HepG2 (cell line): ENCODE results near the gene INTS7. TPM values are rescaled to one million over a fixed set of nuclear protein-coding genes. Genes with fewer than 3 reads are reported as not detected.

Experiments used
- ATAC-seq: fragments of 200-7000 bp; cut with Tn5 transposase; 3 replicates; pipeline ENCODE4 v1.9.1; 2020; ENCODE audit warnings: mild to moderate bottlenecking, moderate library complexity
- BruUV-seq: library from RNA; stranded (reverse); fragments of 400-500 nt; replicated peaks from 2 replicates; lab custom pipeline; 2021; lab: Mats Ljungman, UMichigan
- CTCF ChIA-PET: fragments of 300-600 bp; formaldehyde crosslinking; extraction: SDS; loops from one replicate; lab custom pipeline; 2021; ENCODE audit warnings: low total read pairs, inconsistent platforms, low intra/inter-chr PET ratio; lab: Yijun Ruan, JAX
- POLR2A ChIA-PET: fragments of 350-600 bp; sonication (Branson Sonifier 250); formaldehyde crosslinking; loops from one replicate; lab custom pipeline; 2020; ENCODE audit warnings: antibody characterized with exemption, inconsistent platforms; lab: Yijun Ruan, JAX
- DNase-seq: peaks from one replicate; pipeline ENCODE4 v3.0.0-alpha.2; 2015; ENCODE audit warnings: low spot score
- FAIRE-seq: peaks from 3 replicates; lab custom pipeline; 2011; peaks lifted over from hg19 to GRCh38; lab: Jason Lieb, UNC
- H2AFZ ChIP-seq: one replicate; pipeline ENCODE4 v1.6.1; 2011; ENCODE audit warnings: low read length, inconsistent platforms
- H3K27ac ChIP-seq: fragments of 300-600 bp; 3 replicates; pipeline ENCODE4 v1.8.0; 2011; ENCODE audit warnings: mixed run types, mild to moderate bottlenecking, mixed read lengths, low read length, inconsistent platforms; ENCODE audit not compliant: insufficient read depth; ENCODE audit errors: extremely low read length
- H3K27me3 ChIP-seq, 2 experiments: fragments of 200-600 bp in 1 of 2; 2 replicates in 1 of 2; 3 replicates in 1 of 2; pipeline versions ENCODE4 v1.6.0 to v1.8.0; 2011; ENCODE audit warnings: low read length in 2 of 2, mild to moderate bottlenecking in 2 of 2, moderate library complexity in 2 of 2, inconsistent platforms in 1 of 2; ENCODE audit not compliant: insufficient read depth in 2 of 2, control insufficient read depth in 1 of 2
- H3K36me3 ChIP-seq, 2 experiments: fragments of 200-600 bp in 1 of 2; replicated peaks in 1 of 2; 2 replicates in 1 of 2; 3 replicates in 1 of 2; pipeline versions ENCODE4 v1.5.1 to v1.8.0; 2011; ENCODE audit warnings: low read length in 2 of 2, inconsistent platforms in 1 of 2; ENCODE audit not compliant: insufficient read depth in 2 of 2, control insufficient read depth in 1 of 2
- H3K4me1 ChIP-seq: 2 replicates; pipeline ENCODE4 v1.5.1; 2012; ENCODE audit warnings: low read length, inconsistent platforms; ENCODE audit not compliant: insufficient read depth
- H3K4me2 ChIP-seq: 2 replicates; pipeline ENCODE4 v1.6.0; 2011; ENCODE audit warnings: low read depth, low read length, inconsistent platforms
- H3K4me3 ChIP-seq, 3 experiments: fragments of 200-600 bp in 1 of 3; sonication (generic), shearing (Covaris generic) in 1 of 3; replicated peaks in 1 of 3; 2 replicates each; pipeline ENCODE4 v1.5.1; 2011 to 2016; ENCODE audit warnings: low read length in 3 of 3, inconsistent platforms in 2 of 3, low read depth in 2 of 3, mild to moderate bottlenecking in 2 of 3, control low read depth in 1 of 3, mixed read lengths in 1 of 3; ENCODE audit not compliant: insufficient read depth in 1 of 3
- H3K79me2 ChIP-seq: one replicate; pipeline ENCODE4 v1.6.1; 2011; ENCODE audit warnings: low read length, inconsistent platforms; ENCODE audit not compliant: insufficient read depth
- H3K9ac ChIP-seq: 2 replicates; pipeline ENCODE4 v1.6.0; 2011; ENCODE audit warnings: mild to moderate bottlenecking, low read depth, low read length, inconsistent platforms; ENCODE audit not compliant: insufficient read depth
- H3K9me3 ChIP-seq: 2 replicates; pipeline ENCODE4 v1.5.1; 2012; ENCODE audit warnings: mild to moderate bottlenecking, low read length
- H4K20me1 ChIP-seq: 2 replicates; pipeline ENCODE4 v1.6.0; 2011; ENCODE audit warnings: inconsistent platforms, mild to moderate bottlenecking, low read length, moderate library complexity; ENCODE audit not compliant: insufficient read depth
- CHCHD3 ChIP-seq: sonication (generic); formaldehyde crosslinking; IDR thresholded peaks from 2 replicates; pipeline ENCODE4 v1.8.0; 2022; ENCODE audit warnings: mild to moderate bottlenecking, missing genetic modification reagents, moderate library complexity
- GLMP ChIP-seq: sonication (generic); formaldehyde crosslinking; IDR thresholded peaks from 2 replicates; pipeline ENCODE4 v1.9.0; 2021; ENCODE audit warnings: missing genetic modification reagents, mild to moderate bottlenecking, borderline replicate concordance
- HNF4G ChIP-seq, 2 experiments: sonication (generic) in 1 of 2; formaldehyde crosslinking in 1 of 2; IDR thresholded peaks; 2 replicates each; pipeline versions ENCODE4 v1.4.0 to v1.6.1; 2011 to 2020; ENCODE audit warnings: borderline replicate concordance in 2 of 2, low read depth in 2 of 2, mild to moderate bottlenecking in 2 of 2, low read length in 1 of 2, missing genetic modification reagents in 1 of 2, moderate library complexity in 1 of 2
- HNRNPL ChIP-seq: fragments of 200-400 bp; formaldehyde crosslinking; IDR thresholded peaks from 2 replicates; pipeline ENCODE4 v1.6.1; 2017; ENCODE audit warnings: mild to moderate bottlenecking, low read depth, low read length
- JUNB ChIP-seq: sonication (generic); formaldehyde crosslinking; IDR thresholded peaks from 2 replicates; pipeline ENCODE4 v1.8.0; 2022; ENCODE audit warnings: missing genetic modification reagents, mild to moderate bottlenecking, borderline replicate concordance
- MATR3 ChIP-seq: sonication (generic); formaldehyde crosslinking; IDR thresholded peaks from 2 replicates; pipeline ENCODE4 v1.4.0; 2020; ENCODE audit warnings: missing genetic modification reagents
- NONO ChIP-seq, 2 experiments: fragments of 450-650 bp in 1 of 2; sonication (generic) in 1 of 2; formaldehyde crosslinking in 1 of 2; IDR thresholded peaks in 1 of 2; conservative IDR thresholded peaks in 1 of 2; 2 replicates each; pipeline versions ENCODE4 v1.6.1 to v1.8.0; 2017 to 2022; ENCODE audit warnings: mild to moderate bottlenecking in 1 of 2, missing genetic modification reagents in 1 of 2, moderate library complexity in 1 of 2
- POLR2A ChIP-seq, 2 experiments: IDR thresholded peaks; 2 replicates each; pipeline ENCODE4 v1.6.1; 2011; ENCODE audit warnings: low read depth in 2 of 2, low read length in 2 of 2, mild to moderate bottlenecking in 1 of 2, moderate library complexity in 1 of 2; ENCODE audit not compliant: insufficient read depth in 1 of 2
- RFX5 ChIP-seq: IDR thresholded peaks from 2 replicates; pipeline ENCODE4 v1.6.1; 2011; ENCODE audit warnings: low read depth, low read length, improper control_type of control experiment
- SAP130 ChIP-seq: IDR thresholded peaks from 2 replicates; pipeline ENCODE4 v1.6.1; 2016; ENCODE audit warnings: low read depth
- SP140L ChIP-seq: sonication (generic); formaldehyde crosslinking; IDR thresholded peaks from 2 replicates; pipeline ENCODE4 v1.4.0; 2020; ENCODE audit warnings: missing genetic modification reagents, borderline replicate concordance
- ZFYVE20 ChIP-seq: sonication (generic); formaldehyde crosslinking; IDR thresholded peaks from 2 replicates; pipeline ENCODE4 v1.8.0; 2023; ENCODE audit warnings: low read depth, mild to moderate bottlenecking, moderate library complexity, missing genetic modification reagents, borderline replicate concordance
- ZNF264 ChIP-seq: sonication (generic); formaldehyde crosslinking; IDR thresholded peaks from 2 replicates; pipeline ENCODE4 v1.4.0; 2020; ENCODE audit warnings: missing genetic modification reagents
- ZNF333 ChIP-seq: sonication (generic); formaldehyde crosslinking; IDR thresholded peaks from 2 replicates; pipeline ENCODE4 v1.4.0; 2020; ENCODE audit warnings: mild to moderate bottlenecking, missing genetic modification reagents, borderline replicate concordance
- ZNF644 ChIP-seq: IDR thresholded peaks from 2 replicates; pipeline ENCODE4 v1.6.1; 2016; ENCODE audit warnings: low read depth
- WGBS: methylation state at CpG from one replicate; pipeline ENCODE4 v1.1.6; 2017; ENCODE audit warnings: low lambda C conversion rate; 5-methylcytosine and 5-hydroxymethylcytosine counted together
- in situ Hi-C: cut with HindIII; loops from 2 replicates; pipeline ENCODE4 v1.10.0; 2017; ENCODE audit warnings: low pct_unique_long_range_greater_than_20kb; ENCODE audit not compliant: extremely low pct_ligation_motif_present
- intact Hi-C: fragments of 100-400 bp; cut with micrococcal nuclease; formaldehyde crosslinking; loops from one replicate; pipeline ENCODE4 v1.10.0; 2022; ENCODE audit not compliant: unreplicated experiment
- polyA plus RNA-seq, 8 experiments: library from polyadenylated mRNA; depleted of rRNA in 3 of 8; stranded (reverse) in 7 of 8; unstranded in 1 of 8; fragments of >200 nt; fragmentation: Illumina TruSeq in 4 of 8; extraction: Trizol in 4 of 8; gene quantifications; 2 replicates each; pipeline versions ENCODE4 v1.2.1 to v1.2.3, GENCODE V29; 2011 to 2016; ENCODE audit warnings: low read depth in 4 of 8, missing spikeins in 1 of 8, mixed read lengths in 1 of 8; ENCODE audit not compliant: insufficient read depth in 1 of 8
- total RNA-seq, 5 experiments: library from RNA; depleted of rRNA; stranded (reverse); fragments of >200 nt; fragmentation: Illumina TruSeq; extraction: Trizol; gene quantifications; 2 replicates each; pipeline ENCODE4 v1.2.3, GENCODE V29; 2016; ENCODE audit warnings: low read depth in 1 of 5

Gene INTS7
- total and polyA plus RNA-seq, 2 of the 13 experiments (the other 11 are each of a cell fraction or from before 2014, with no cell fraction given): 18.3 to 22.4 TPM

GRCh38 chr1:212037900-212038299, 2.5 kb upstream of the INTS7 start:
- H2AFZ ChIP-seq: no peak overlapping the region
- ATAC-seq (no peak), FAIRE-seq (no peak), DNase-seq (peak; percentile 28)
- no peak overlapping the region; the same call in 1 of the 2 replicates for H3K9ac ChIP-seq
- peak overlapping the region in 1 of 3 experiments; percentile 81; a peak in 2 of 6 replicates for H3K4me3 ChIP-seq
- no TSS peak for BruUV-seq
- H3K4me1 ChIP-seq: peaks cover 49% of the 10 kb centered on the region
- intact Hi-C loops: no loop called here
- no peak overlapping the region for H3K27ac ChIP-seq
- H3K27me3 ChIP-seq: no peaks in the 10 kb centered on the region; a peak in 1 of 5 replicates
- ChIA-PET CTCF (no interaction called here), POLR2A (no interaction called here)
- no peaks in the 10 kb centered on the region for H3K9me3 ChIP-seq
- H4K20me1 ChIP-seq: no peaks in the 10 kb centered on the region; the same call in 1 of the 2 replicates
- in situ Hi-C loops: loop anchor here (5.0 kb wide), 1 partner anchor 341 kb away; no protein-coding TSS in a partner anchor
- WGBS: 81% methylated on average over 3 of the region's 3 CpGs
- H3K79me2 ChIP-seq: peaks cover 84% of the 10 kb centered on the region
- TF ChIP-seq SAP130 (CRISPR knock-in tag) (0 out of 2 replicates have a peak, but pooled peaks have one; percentile 32), RFX5 (no peak), JUNB (CRISPR knock-in tag) (no peak)
- H3K36me3 ChIP-seq: peaks cover 0 to 2% of the 10 kb centered on the region in 2 experiments; a peak in 2 of 5 replicates
- H3K4me2 ChIP-seq: peak overlapping the region; percentile 66

GRCh38 chr1:212035835-212036605, 663 bp upstream of the INTS7 start:
- DNase-seq (no peak), ATAC-seq (peak; percentile 16)
- H3K9ac ChIP-seq: peak overlapping the region; percentile 80
- no peak for TF ChIP-seq NONO (IDR thresholded peaks at IDR 0.05)
- no peak for TF ChIP-seq NONO (CRISPR knock-in tag; conservative IDR thresholded peaks at IDR 0.05)
- TF ChIP-seq HNF4G (IDR thresholded peaks at IDR 0.05; ENCODE audit: borderline replicate concordance, low read depth, low read length): no peak
- no peak for TF ChIP-seq HNF4G (CRISPR knock-in tag; IDR thresholded peaks at IDR 0.05; ENCODE audit: borderline replicate concordance, low read depth)
- TF ChIP-seq CHCHD3 (CRISPR knock-in tag): no peak
- TF ChIP-seq SP140L (CRISPR knock-in tag): no peak
- TF ChIP-seq ZFYVE20 (CRISPR knock-in tag): 0 out of 2 replicates have a peak, but pooled peaks have one; percentile 4
- 0 out of 2 replicates have a peak, but pooled peaks have one; percentile 18 for TF ChIP-seq ZNF333
- no peak for TF ChIP-seq ZNF264 (CRISPR knock-in tag)
- TF ChIP-seq MATR3 (CRISPR knock-in tag): no peak
- TF ChIP-seq POLR2A (IDR thresholded peaks at IDR 0.05; ENCODE audit: insufficient read depth in 1 of 2, low read depth in 2 of 2, low read length in 2 of 2): no peak
- TF ChIP-seq ZNF644 (CRISPR knock-in tag): no peak
- no peak for TF ChIP-seq GLMP (CRISPR knock-in tag)
- no peak for TF ChIP-seq HNRNPL

More at GRCh38 chr1:212035835-212036605, 663 bp upstream of the INTS7 start:
- H3K27me3 ChIP-seq: no peaks in the 10 kb centered on the region; a peak in 1 of 5 replicates
- no peaks in the 10 kb centered on the region for H3K9me3 ChIP-seq
- H3K4me1 ChIP-seq: peaks cover 62% of the 10 kb centered on the region
- peaks cover 3% of the 10 kb centered on the region; the same call in 1 of the 2 replicates for H4K20me1 ChIP-seq
- in situ Hi-C loops: loop anchor here (5.0 kb wide), 1 partner anchor 339 kb away; no protein-coding TSS in a partner anchor
- peak overlapping the region; percentile 81 to 92 (median 83) for H3K4me3 ChIP-seq
- POLR2A ChIA-PET: interaction anchor here (0.6 to 2.2 kb wide), 22 partner anchors 10 to 756 kb away, joined by 3 to 22 read pairs (median 4); partner anchors contain the start of genes NEK2, NSL1 and TATDN3
- peaks cover 87% of the 10 kb centered on the region for H3K79me2 ChIP-seq
- CTCF ChIA-PET: interaction anchor here (0.9 to 2.5 kb wide), 2 partner anchors 24 to 355 kb away, joined by 4 to 30 read pairs; no protein-coding TSS in a partner anchor
- BruUV-seq: TSS peak; percentile 69
- FAIRE-seq: peak; percentile 4
- intact Hi-C loops: loop anchor here (1.0 to 2.0 kb wide), 4 partner anchors 24 to 396 kb away; partner anchors contain the start of gene NENF
- H3K4me2 ChIP-seq: peak overlapping the region; percentile 66
- WGBS: under 1% methylated on average over 26 of the region's 32 CpGs
- peak overlapping the region; percentile 93 for H3K27ac ChIP-seq
- H2AFZ ChIP-seq: peak overlapping the region; percentile 86
- H3K36me3 ChIP-seq: peaks cover 0 to 1% of the 10 kb centered on the region in 2 experiments; a peak in 1 of 5 replicates
